ENCODE measurements around the gene CTBP2.

CTBP2 gene

DNA sequence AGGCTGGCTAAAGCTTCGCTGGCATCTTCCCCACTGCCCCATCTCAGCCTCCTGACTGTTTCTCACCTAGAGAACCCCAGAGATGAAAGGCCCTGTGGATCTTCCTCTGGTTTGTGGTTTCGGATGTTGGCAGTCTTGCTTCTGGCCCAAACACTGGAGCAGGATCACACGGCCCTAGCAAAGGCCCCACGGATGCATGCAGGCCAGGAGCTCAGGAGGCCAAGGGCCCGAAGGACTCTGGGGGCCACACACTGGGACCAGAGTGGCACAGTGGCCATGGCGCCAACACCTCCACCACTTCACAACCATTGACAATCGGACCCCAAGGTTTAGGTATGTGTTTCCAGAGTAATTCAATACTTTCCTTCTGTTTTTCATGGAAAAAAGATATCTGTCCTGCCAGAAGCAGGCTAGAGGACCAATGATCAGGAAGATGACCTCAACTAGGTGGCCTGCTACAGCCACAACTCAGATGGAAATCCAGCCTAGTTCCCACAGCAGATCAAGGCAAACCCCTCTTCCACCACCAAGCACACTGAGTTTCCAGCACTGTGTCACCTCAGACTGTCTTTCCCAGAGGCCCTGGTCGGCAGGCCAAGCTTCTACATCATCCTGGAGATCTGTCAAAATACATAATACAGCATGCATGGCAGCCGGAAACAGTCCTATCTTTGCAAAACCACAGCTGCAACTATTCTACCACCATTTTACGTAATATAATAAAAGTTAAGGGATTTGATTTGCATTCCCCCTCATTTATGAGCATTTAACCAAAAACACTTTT, 53.0 kb downstream of the CTBP2 start:
- no peaks in the 10 kb centered on the region for H3K4me1 ChIP-seq (ENCODE audit: control insufficient read depth, insufficient read depth, low read length)
- peaks cover 10% of the 10 kb centered on the region for H3K36me3 ChIP-seq (ENCODE audit: control insufficient read depth, insufficient read depth, low read length)
- H3K4me3 ChIP-seq (ENCODE audit: low read length) = no peak overlapping the region
- H3K27me3 ChIP-seq (ENCODE audit: control insufficient read depth, insufficient read depth, low read length) = no peaks in the 10 kb centered on the region
- H3K27ac ChIP-seq (ENCODE audit: low read depth, low read length) = no peak overlapping the region
- no peak overlapping the region for H3K9ac ChIP-seq (ENCODE audit: low read length)

GRCh38 chr10:125106586-125106985, 53.8 kb downstream of the CTBP2 start:
- Histone ChIP-seq H3K27me3 (ENCODE audit: control insufficient read depth, insufficient read depth, low read length) (no peaks in the 10 kb centered on the region), H3K36me3 (ENCODE audit: control insufficient read depth, insufficient read depth, low read length) (peaks cover 10% of the 10 kb centered on the region), H3K27ac (ENCODE audit: low read depth, low read length) (no peak overlapping the region), H3K4me1 (ENCODE audit: control insufficient read depth, insufficient read depth, low read length) (no peaks in the 10 kb centered on the region), H3K4me3 (ENCODE audit: low read length) (no peak overlapping the region), H3K9ac (ENCODE audit: low read length) (no peak overlapping the region)

DNA sequence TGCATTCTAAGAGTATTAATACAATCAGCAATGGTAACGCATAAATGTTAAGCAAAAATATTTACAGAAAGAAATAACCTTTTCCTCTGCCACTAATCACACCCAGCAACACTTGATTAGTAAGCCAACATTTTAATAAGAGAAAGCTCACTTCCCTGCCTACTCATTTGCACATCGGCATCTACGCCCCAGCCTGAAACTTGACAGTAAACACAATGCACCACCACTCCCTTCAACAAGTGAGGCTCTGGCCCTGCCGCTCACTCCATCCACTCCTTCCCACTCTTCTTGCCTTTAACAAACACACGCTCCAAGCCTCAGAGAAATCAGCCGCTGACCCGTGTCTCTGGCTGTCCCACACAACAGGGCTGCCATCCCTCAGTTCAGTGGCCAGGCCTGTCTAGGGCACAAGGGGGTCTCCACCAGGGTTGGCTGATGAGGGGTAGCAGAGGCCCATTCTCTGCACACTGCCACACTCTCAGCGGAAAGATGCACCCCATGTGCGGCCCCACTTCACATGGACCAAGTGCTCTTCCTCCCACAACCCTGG, 54.6 kb downstream of the CTBP2 start:
- Histone ChIP-seq H3K9ac (ENCODE audit: low read length) (no peak overlapping the region), H3K36me3 (ENCODE audit: control insufficient read depth, insufficient read depth, low read length) (peaks cover 14% of the 10 kb centered on the region), H3K4me1 (ENCODE audit: control insufficient read depth, insufficient read depth, low read length) (no peaks in the 10 kb centered on the region), H3K27ac (ENCODE audit: low read depth, low read length) (no peak overlapping the region), H3K27me3 (ENCODE audit: control insufficient read depth, insufficient read depth, low read length) (no peaks in the 10 kb centered on the region), H3K4me3 (ENCODE audit: low read length) (no peak overlapping the region)

DNA sequence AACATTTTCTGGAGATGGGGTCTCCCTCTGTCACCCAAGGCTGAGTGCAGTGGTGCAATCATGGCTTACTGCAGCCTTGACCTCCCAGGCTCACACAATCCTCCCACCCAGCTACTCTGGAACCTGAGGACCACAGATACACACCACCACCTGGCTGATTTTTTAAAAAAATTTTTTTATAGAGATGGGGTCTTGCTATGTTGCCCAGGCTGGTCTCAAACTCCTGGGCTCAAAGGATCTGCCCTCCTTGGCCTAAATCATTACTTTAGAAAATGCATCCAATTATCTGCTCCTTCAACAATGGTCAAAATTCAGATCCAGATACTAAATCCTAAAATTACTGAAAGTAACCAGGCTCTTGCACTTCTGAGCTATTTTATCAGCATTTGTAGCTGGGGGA, 55.2 kb downstream of the CTBP2 start:
- H3K9ac ChIP-seq (ENCODE audit: low read length) = no peak overlapping the region
- H3K27me3 ChIP-seq (ENCODE audit: control insufficient read depth, insufficient read depth, low read length) = no peaks in the 10 kb centered on the region
- H3K27ac ChIP-seq (ENCODE audit: low read depth, low read length) = no peak overlapping the region
- no peaks in the 10 kb centered on the region for H3K4me1 ChIP-seq (ENCODE audit: control insufficient read depth, insufficient read depth, low read length)
- H3K36me3 ChIP-seq (ENCODE audit: control insufficient read depth, insufficient read depth, low read length) = peaks cover 14% of the 10 kb centered on the region
- no peak overlapping the region for H3K4me3 ChIP-seq (ENCODE audit: low read length)

DNA sequence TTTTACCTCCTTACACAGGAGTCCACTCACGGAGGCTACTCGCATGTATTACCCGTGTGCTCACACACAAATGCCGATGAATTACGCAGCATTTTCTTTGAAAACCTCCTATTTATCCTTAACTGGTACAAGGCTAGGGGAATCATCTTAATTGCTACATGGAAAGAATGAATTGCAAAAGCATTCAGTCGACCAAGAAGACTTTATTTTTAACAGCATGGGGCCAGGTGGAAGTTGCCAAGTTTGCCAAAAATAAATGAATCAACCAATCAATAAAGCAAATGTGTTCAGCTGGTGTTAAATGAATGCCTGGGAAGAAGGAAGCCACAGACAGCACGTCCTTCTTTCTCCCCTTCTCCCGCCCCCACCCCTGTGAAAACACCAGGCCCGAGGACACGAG, 55.8 kb downstream of the CTBP2 start:
- no peaks in the 10 kb centered on the region for H3K4me1 ChIP-seq (ENCODE audit: control insufficient read depth, insufficient read depth, low read length)
- no peak overlapping the region for H3K9ac ChIP-seq (ENCODE audit: low read length)
- H3K36me3 ChIP-seq (ENCODE audit: control insufficient read depth, insufficient read depth, low read length) = peaks cover 14% of the 10 kb centered on the region
- no peak overlapping the region for H3K4me3 ChIP-seq (ENCODE audit: low read length)
- H3K27ac ChIP-seq (ENCODE audit: low read depth, low read length) = no peak overlapping the region
- H3K27me3 ChIP-seq (ENCODE audit: control insufficient read depth, insufficient read depth, low read length) = no peaks in the 10 kb centered on the region

GRCh38 chr10:125103924-125104323, 56.4 kb downstream of the CTBP2 start:
- Histone ChIP-seq H3K27ac (ENCODE audit: low read depth, low read length) (no peak overlapping the region), H3K9ac (ENCODE audit: low read length) (no peak overlapping the region), H3K4me3 (ENCODE audit: low read length) (no peak overlapping the region), H3K36me3 (ENCODE audit: control insufficient read depth, insufficient read depth, low read length) (peaks cover 14% of the 10 kb centered on the region), H3K27me3 (ENCODE audit: control insufficient read depth, insufficient read depth, low read length) (no peaks in the 10 kb centered on the region), H3K4me1 (ENCODE audit: control insufficient read depth, insufficient read depth, low read length) (no peaks in the 10 kb centered on the region)

- H3K27me3 ChIP-seq (ENCODE audit: control insufficient read depth, insufficient read depth, low read length) = no peaks in the 10 kb centered on the region
- H3K4me1 ChIP-seq (ENCODE audit: control insufficient read depth, insufficient read depth, low read length) = no peaks in the 10 kb centered on the region
- peaks cover 11% of the 10 kb centered on the region for H3K36me3 ChIP-seq (ENCODE audit: control insufficient read depth, insufficient read depth, low read length)
- no peak overlapping the region for H3K9ac ChIP-seq (ENCODE audit: low read length)
- no peak overlapping the region for H3K4me3 ChIP-seq (ENCODE audit: low read length)
- no peak overlapping the region for H3K27ac ChIP-seq (ENCODE audit: low read depth, low read length)
Measured at GRCh38 chr10:125103466-125103865, 56.9 kb downstream of the CTBP2 start.

GRCh38 chr10:125102821-125103220, 57.5 kb downstream of the CTBP2 start:
- H3K4me3 ChIP-seq (ENCODE audit: low read length) = no peak overlapping the region
- peaks cover 6% of the 10 kb centered on the region for H3K36me3 ChIP-seq (ENCODE audit: control insufficient read depth, insufficient read depth, low read length)
- no peak overlapping the region for H3K9ac ChIP-seq (ENCODE audit: low read length)
- H3K27me3 ChIP-seq (ENCODE audit: control insufficient read depth, insufficient read depth, low read length) = no peaks in the 10 kb centered on the region
- no peaks in the 10 kb centered on the region for H3K4me1 ChIP-seq (ENCODE audit: control insufficient read depth, insufficient read depth, low read length)
- H3K27ac ChIP-seq (ENCODE audit: low read depth, low read length) = no peak overlapping the region

GRCh38 chr10:125102246-125102645, 58.1 kb downstream of the CTBP2 start:
- Histone ChIP-seq H3K4me1 (ENCODE audit: control insufficient read depth, insufficient read depth, low read length) (no peaks in the 10 kb centered on the region), H3K9ac (ENCODE audit: low read length) (no peak overlapping the region), H3K27me3 (ENCODE audit: control insufficient read depth, insufficient read depth, low read length) (no peaks in the 10 kb centered on the region), H3K36me3 (ENCODE audit: control insufficient read depth, insufficient read depth, low read length) (peaks cover 3% of the 10 kb centered on the region), H3K27ac (ENCODE audit: low read depth, low read length) (no peak overlapping the region), H3K4me3 (ENCODE audit: low read length) (no peak overlapping the region)

DNA sequence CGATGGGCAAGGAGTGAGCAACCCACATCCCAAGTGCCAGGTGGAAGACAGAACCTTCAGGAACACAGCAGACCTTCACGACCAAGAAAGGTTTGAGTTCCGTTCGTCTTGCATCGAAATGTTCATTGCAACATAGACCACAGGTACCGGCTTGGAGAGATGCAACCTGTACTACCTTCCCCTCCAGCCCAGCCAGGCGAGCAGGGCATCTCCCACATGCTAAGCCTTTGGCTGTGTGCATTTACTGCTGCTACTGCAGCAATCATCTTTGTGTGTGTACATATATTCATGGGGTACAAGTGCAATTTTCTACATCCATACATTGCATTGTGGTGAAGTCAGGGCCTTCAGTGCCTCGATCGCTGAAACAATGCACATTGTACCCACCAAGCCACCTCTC, 58.8 kb downstream of the CTBP2 start:
- H3K9ac ChIP-seq (ENCODE audit: low read length) = no peak overlapping the region
- H3K27me3 ChIP-seq (ENCODE audit: control insufficient read depth, insufficient read depth, low read length) = no peaks in the 10 kb centered on the region
- peaks cover 3% of the 10 kb centered on the region for H3K36me3 ChIP-seq (ENCODE audit: control insufficient read depth, insufficient read depth, low read length)
- no peaks in the 10 kb centered on the region for H3K4me1 ChIP-seq (ENCODE audit: control insufficient read depth, insufficient read depth, low read length)
- no peak overlapping the region for H3K27ac ChIP-seq (ENCODE audit: low read depth, low read length)
- H3K4me3 ChIP-seq (ENCODE audit: low read length) = no peak overlapping the region

DNA sequence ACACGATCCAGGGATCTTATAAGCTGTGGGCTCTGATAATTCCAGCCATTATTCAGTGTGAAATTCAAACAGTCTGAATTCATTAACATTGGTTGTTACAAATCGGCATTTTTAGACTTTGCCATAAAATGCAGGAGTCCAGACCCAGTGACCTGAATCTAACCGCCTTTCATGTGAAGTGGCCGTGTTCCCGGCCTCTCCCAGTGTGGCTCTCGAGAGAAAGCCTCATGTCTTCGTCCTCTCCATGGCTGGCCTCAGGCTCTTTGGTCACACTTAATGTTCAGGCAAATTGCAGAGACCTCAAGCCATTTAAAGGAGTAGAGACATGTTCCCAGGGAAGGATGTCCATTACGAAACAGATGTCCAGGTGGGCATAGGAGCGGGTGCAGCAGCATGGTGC, 59.3 kb downstream of the CTBP2 start:
- peaks cover 3% of the 10 kb centered on the region for H3K4me1 ChIP-seq (ENCODE audit: control insufficient read depth, insufficient read depth, low read length)
- no peaks in the 10 kb centered on the region for H3K27me3 ChIP-seq (ENCODE audit: control insufficient read depth, insufficient read depth, low read length)
- H3K4me3 ChIP-seq (ENCODE audit: low read length) = no peak overlapping the region
- H3K36me3 ChIP-seq (ENCODE audit: control insufficient read depth, insufficient read depth, low read length) = peaks cover 3% of the 10 kb centered on the region
- H3K27ac ChIP-seq (ENCODE audit: low read depth, low read length) = no peak overlapping the region
- no peak overlapping the region for H3K9ac ChIP-seq (ENCODE audit: low read length)

- peaks cover 5% of the 10 kb centered on the region for H3K36me3 ChIP-seq (ENCODE audit: control insufficient read depth, insufficient read depth, low read length)
- H3K4me3 ChIP-seq (ENCODE audit: low read length) = no peak overlapping the region
- no peak overlapping the region for H3K9ac ChIP-seq (ENCODE audit: low read length)
- H3K4me1 ChIP-seq (ENCODE audit: control insufficient read depth, insufficient read depth, low read length) = peaks cover 21% of the 10 kb centered on the region
- no peaks in the 10 kb centered on the region for H3K27me3 ChIP-seq (ENCODE audit: control insufficient read depth, insufficient read depth, low read length)
- H3K27ac ChIP-seq (ENCODE audit: low read depth, low read length) = no peak overlapping the region
Measured at GRCh38 chr10:125097409-125098070, 62.8 kb downstream of the CTBP2 start.

- Histone ChIP-seq H3K4me3 (ENCODE audit: low read length) (no peak overlapping the region), H3K36me3 (ENCODE audit: control insufficient read depth, insufficient read depth, low read length) (peaks cover 5% of the 10 kb centered on the region), H3K4me1 (ENCODE audit: control insufficient read depth, insufficient read depth, low read length) (peaks cover 21% of the 10 kb centered on the region), H3K27ac (ENCODE audit: low read depth, low read length) (no peak overlapping the region), H3K27me3 (ENCODE audit: control insufficient read depth, insufficient read depth, low read length) (no peaks in the 10 kb centered on the region), H3K9ac (ENCODE audit: low read length) (no peak overlapping the region)
Measured at GRCh38 chr10:125096975-125097374, 63.4 kb downstream of the CTBP2 start.
